Gastroesophageal sphincter (tissue), 4 donors: ENCODE results near the gene ATF3. TPM values are rescaled to one million over a fixed set of nuclear protein-coding genes. Genes with fewer than 3 reads are reported as not detected.

Experiments used
- ATAC-seq: fragments of 150-250 bp; one replicate; pipeline ENCODE4 v1.9.1; 2016; ENCODE audit warnings: mild to moderate bottlenecking, moderate library complexity
- H3K27ac ChIP-seq, 4 donors: fragments of 200-600 bp; sonication (generic) in 3 of 4; 1 replicate in 3 of 4; 2 replicates in 1 of 4; pipeline ENCODE4 v1.5.1; 2016 to 2019
- H3K27me3 ChIP-seq: fragments of 200-600 bp; sonication (generic); one replicate; pipeline ENCODE4 v1.5.1; 2019
- H3K36me3 ChIP-seq, 2 donors: fragments of 200-600 bp; sonication (generic); one replicate each; pipeline ENCODE4 v1.5.1; 2019; ENCODE audit warnings: control low read depth in 1 of 2
- H3K4me1 ChIP-seq, 3 donors: fragments of 200-600 bp; sonication (generic); 1 replicate in 2 of 3; 2 replicates in 1 of 3; pipeline ENCODE4 v1.5.1; 2016 to 2019; ENCODE audit warnings: control low read depth in 2 of 3
- H3K4me3 ChIP-seq, 2 donors: fragments of 200-600 bp; sonication (generic); one replicate each; pipeline ENCODE4 v1.5.1; 2019; ENCODE audit warnings: mild to moderate bottlenecking in 1 of 2, moderate library complexity in 1 of 2
- H3K9me3 ChIP-seq, 3 donors: fragments of 200-600 bp; sonication (generic); one replicate each; pipeline ENCODE4 v1.5.1; 2017 to 2019; ENCODE audit warnings: control low read depth in 2 of 3
- CTCF ChIP-seq, 4 experiments: fragments of 200-600 bp in 2 of 4; fragments of 450-650 bp in 2 of 4; sonication (generic) in 1 of 4; IDR thresholded peaks; one replicate each; pipeline ENCODE4 v1.5.1; 2017 to 2019; ENCODE audit warnings: antibody characterized with exemption in 4 of 4, mild to moderate bottlenecking in 2 of 4, moderate library complexity in 2 of 4
- EP300 ChIP-seq: sonication (generic); formaldehyde crosslinking; IDR thresholded peaks from one replicate; pipeline ENCODE4 v1.6.1; 2017; ENCODE audit warnings: antibody characterized with exemption, mild to moderate bottlenecking
- POLR2A ChIP-seq, 2 donors: fragments of 450-650 bp; IDR thresholded peaks; one replicate each; pipeline ENCODE4 v1.6.1; 2017; ENCODE audit warnings: antibody characterized with exemption in 2 of 2, mild to moderate bottlenecking in 2 of 2, moderate library complexity in 1 of 2
- POLR2AphosphoS5 ChIP-seq: sonication (generic); formaldehyde crosslinking; IDR thresholded peaks from one replicate; pipeline ENCODE4 v1.6.1; 2017; ENCODE audit warnings: antibody characterized with exemption
- WGBS, 2 donors: methylation state at CpG; one replicate each; pipeline ENCODE4 v1.1.5; 2018; ENCODE audit warnings: low coverage in 1 of 2; 5-methylcytosine and 5-hydroxymethylcytosine counted together
- total RNA-seq, 4 donors: library from RNA; depleted of rRNA; stranded (reverse); fragments of >200 nt; gene quantifications; one replicate each; pipeline ENCODE4 v1.1.0, GENCODE V29; 2016

ATF3 gene
- 10 to 100 TPM in 2 of 4 donors, 1 to 10 TPM in 2; 4.0 to 17.2 (median 9.4) TPM for total RNA-seq

GRCh38 chr1:212608392-212608958 is at the start of gene ATF3:
Gene ATF3 (plus strand): TSS chr1:212608761. CDS start chr1:212615022, 6,261 bp downstream.
- peak; percentile 100 for TF ChIP-seq POLR2A (IDR thresholded peaks at IDR 0.05)
- TF ChIP-seq POLR2AphosphoS5, result peak; percentile 100
- TF ChIP-seq EP300, result no peak
- TF ChIP-seq CTCF (IDR thresholded peaks at IDR 0.05), result peak in 1 of 4 experiments; percentile 15
- no CpG with 5 or more reads among the region's 54 CpGs for WGBS, 2 donors
- Histone ChIP-seq H3K27me3 (peaks cover 37% of the 10 kb centered on the region), H3K27ac (peak within 1 kb of the TSS; percentile 96 to 99 (median 98)), H3K4me1 (peaks cover 0 to 55% (median 11%) of the 10 kb centered on the region in 3 donors), H3K4me3 (peak within 1 kb of the TSS; percentile 66 to 86), H3K36me3 (no peaks in the 10 kb centered on the region), H3K9me3 (no peaks in the 10 kb centered on the region)
- ATAC-seq, result peak; percentile 94

DNA sequence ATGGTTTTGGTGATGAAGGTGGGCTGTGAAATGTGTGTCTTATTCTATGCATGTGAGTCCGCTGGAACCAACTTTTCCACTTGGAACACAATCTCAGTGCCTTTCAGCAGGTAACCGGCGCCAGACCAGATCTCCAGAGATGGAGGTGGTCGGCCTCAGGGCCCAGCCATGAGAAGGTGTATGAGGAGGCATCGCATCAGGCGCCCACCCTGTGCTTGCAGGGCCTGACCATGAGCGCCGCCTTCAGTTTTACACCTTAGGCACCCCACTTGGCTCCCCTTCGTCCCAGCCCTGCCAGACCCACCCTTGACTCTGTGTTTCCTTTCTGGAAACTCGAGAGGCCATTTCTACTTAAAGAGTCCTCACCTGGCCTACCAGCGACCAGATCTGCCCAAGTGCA is 48.6 kb upstream of the ATF3 start:
- no peaks in the 10 kb centered on the region for H3K27me3 ChIP-seq
- peaks cover 0 to 25% (median 0%) of the 10 kb centered on the region in 3 donors for H3K4me1 ChIP-seq
- H3K27ac ChIP-seq, result peak overlapping the region in 3 of 4 donors; percentile 85 to 96 (median 90)
- WGBS, 2 donors, result 61 to 83% methylated on average over 1 to 3 of the region's 11 CpGs
- no peak overlapping the region for H3K4me3 ChIP-seq
- TF ChIP-seq POLR2AphosphoS5 (no peak), EP300 (no peak), POLR2A (IDR thresholded peaks at IDR 0.05) (no peak), CTCF (IDR thresholded peaks at IDR 0.05) (no peak)
- no peak for ATAC-seq
- H3K9me3 ChIP-seq, result peaks cover 0 to 7% (median 0%) of the 10 kb centered on the region in 3 donors
- H3K36me3 ChIP-seq, result no peaks in the 10 kb centered on the region

GRCh38 chr1:212560933-212561460 is 47.6 kb upstream of the ATF3 start:
- no peak for ATAC-seq
- Histone ChIP-seq H3K27ac (peak overlapping the region; percentile 54 to 96 (median 88)), H3K4me3 (no peak overlapping the region), H3K36me3 (no peaks in the 10 kb centered on the region), H3K9me3 (peaks cover 0 to 7% (median 0%) of the 10 kb centered on the region in 3 donors), H3K4me1 (peaks cover 0 to 27% (median 0%) of the 10 kb centered on the region in 3 donors), H3K27me3 (no peaks in the 10 kb centered on the region)
- TF ChIP-seq POLR2AphosphoS5 (no peak), EP300 (no peak), POLR2A (IDR thresholded peaks at IDR 0.05) (no peak), CTCF (IDR thresholded peaks at IDR 0.05) (no peak)
- WGBS, 2 donors, result 65 to 100% methylated on average over 4 to 5 of the region's 6 CpGs

GRCh38 chr1:212561501-212561931 is 47.0 kb upstream of the ATF3 start:
- no peak for ATAC-seq
- Histone ChIP-seq H3K4me1 (peaks cover 0 to 33% (median 0%) of the 10 kb centered on the region in 3 donors), H3K9me3 (peaks cover 0 to 7% (median 0%) of the 10 kb centered on the region in 3 donors), H3K4me3 (no peak overlapping the region), H3K27ac (peak overlapping the region; percentile 54 to 96 (median 88)), H3K36me3 (no peaks in the 10 kb centered on the region), H3K27me3 (no peaks in the 10 kb centered on the region)
- 0 to 20% methylated on average over 1 to 3 of the region's 5 CpGs for WGBS, 2 donors
- TF ChIP-seq POLR2AphosphoS5, result peak; percentile 59
- TF ChIP-seq EP300, result no peak

DNA sequence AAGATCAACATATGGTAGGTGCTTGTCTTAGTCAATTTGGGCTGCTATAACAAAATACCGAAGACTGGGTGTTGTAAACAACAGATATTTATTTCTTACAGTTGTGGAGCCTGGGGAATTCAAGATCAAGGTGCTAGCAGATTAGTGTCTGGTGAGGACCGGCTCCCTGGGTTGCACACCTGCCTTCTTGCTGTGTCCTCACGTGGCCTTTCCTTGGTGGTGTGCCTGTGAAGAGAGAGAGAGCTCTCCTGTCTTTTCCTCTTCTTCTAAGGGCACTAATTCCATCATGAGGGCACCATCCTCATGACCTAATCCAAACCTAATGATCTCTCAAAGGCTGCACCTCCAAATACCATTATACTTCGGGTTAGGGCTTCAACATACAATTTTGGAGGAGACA is 45.8 kb upstream of the ATF3 start:
- Histone ChIP-seq H3K36me3 (no peaks in the 10 kb centered on the region), H3K27ac (no peak overlapping the region), H3K4me1 (peaks cover 5 to 39% (median 6%) of the 10 kb centered on the region in 3 donors), H3K27me3 (no peaks in the 10 kb centered on the region), H3K4me3 (no peak overlapping the region), H3K9me3 (peaks cover 0 to 7% (median 0%) of the 10 kb centered on the region in 3 donors)
- WGBS, 2 donors, result 81 to 100% methylated on average over 2 to 4 of the region's 4 CpGs
- no peak for TF ChIP-seq EP300
- no peak for TF ChIP-seq CTCF (IDR thresholded peaks at IDR 0.05)
- TF ChIP-seq POLR2A (IDR thresholded peaks at IDR 0.05), result no peak
- TF ChIP-seq POLR2AphosphoS5, result no peak
- no peak for ATAC-seq
